ENCODE measurements around the gene PLXNA4. TPM values are rescaled to one million over a fixed set of nuclear protein-coding genes. Genes with fewer than 3 reads are reported as not detected.

PLXNA4 gene
- total RNA-seq, 1 donor from 2014 or later: 3.3 TPM

- Histone ChIP-seq H3K27me3 (ENCODE audit: insufficient read depth, low read length) (no peaks in the 10 kb centered on the region), H3K9me3 (ENCODE audit: insufficient read depth, low read depth, low read length) (peaks cover 5% of the 10 kb centered on the region), H4K20me1 (ENCODE audit: insufficient read depth, low read length) (no peaks in the 10 kb centered on the region), H3K4me3 (ENCODE audit: insufficient read depth, low read depth, low read length) (no peak overlapping the region), H3K9ac (ENCODE audit: low read length) (no peak overlapping the region), H3K4me2 (ENCODE audit: low read length) (no peak overlapping the region), H3K4me1 (ENCODE audit: insufficient read depth, low read length) (no peaks in the 10 kb centered on the region), H3K27ac (ENCODE audit: low read depth, low read length) (no peak overlapping the region), H2AFZ (ENCODE audit: low read depth, low read length) (no peak overlapping the region), H3K79me2 (ENCODE audit: insufficient read depth, low read length) (no peaks in the 10 kb centered on the region), H3K36me3 (ENCODE audit: insufficient read depth, low read length) (no peaks in the 10 kb centered on the region)
- peaks cover 7% of the 10 kb centered on the region for H3K36me3 Mint-ChIP-seq (ENCODE audit: low read depth, unreplicated experiment)
- TF ChIP-seq, protein P1, sequence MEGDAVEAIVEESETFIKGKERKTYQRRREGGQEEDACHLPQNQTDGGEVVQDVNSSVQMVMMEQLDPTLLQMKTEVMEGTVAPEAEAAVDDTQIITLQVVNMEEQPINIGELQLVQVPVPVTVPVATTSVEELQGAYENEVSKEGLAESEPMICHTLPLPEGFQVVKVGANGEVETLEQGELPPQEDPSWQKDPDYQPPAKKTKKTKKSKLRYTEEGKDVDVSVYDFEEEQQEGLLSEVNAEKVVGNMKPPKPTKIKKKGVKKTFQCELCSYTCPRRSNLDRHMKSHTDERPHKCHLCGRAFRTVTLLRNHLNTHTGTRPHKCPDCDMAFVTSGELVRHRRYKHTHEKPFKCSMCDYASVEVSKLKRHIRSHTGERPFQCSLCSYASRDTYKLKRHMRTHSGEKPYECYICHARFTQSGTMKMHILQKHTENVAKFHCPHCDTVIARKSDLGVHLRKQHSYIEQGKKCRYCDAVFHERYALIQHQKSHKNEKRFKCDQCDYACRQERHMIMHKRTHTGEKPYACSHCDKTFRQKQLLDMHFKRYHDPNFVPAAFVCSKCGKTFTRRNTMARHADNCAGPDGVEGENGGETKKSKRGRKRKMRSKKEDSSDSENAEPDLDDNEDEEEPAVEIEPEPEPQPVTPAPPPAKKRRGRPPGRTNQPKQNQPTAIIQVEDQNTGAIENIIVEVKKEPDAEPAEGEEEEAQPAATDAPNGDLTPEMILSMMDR (IDR thresholded peaks at IDR 0.05; ENCODE audit: insufficient read depth, low read depth, low read length): no peak
- TF ChIP-seq EZH2 (IDR thresholded peaks at IDR 0.05; ENCODE audit: insufficient read depth, low read length): no peak
- H3K27ac Mint-ChIP-seq (ENCODE audit: unreplicated experiment): no peak overlapping the region
- DNase-seq (ENCODE audit: low read depth): no peak
- no peak overlapping the region for H3K4me3 Mint-ChIP-seq (ENCODE audit: unreplicated experiment)
- H3K27me3 Mint-ChIP-seq (ENCODE audit: low read depth, unreplicated experiment): peaks cover 33% of the 10 kb centered on the region
- no peak for FAIRE-seq
- H3K9me3 Mint-ChIP-seq (ENCODE audit: unreplicated experiment): peaks cover 15% of the 10 kb centered on the region
- H3K4me1 Mint-ChIP-seq (ENCODE audit: low read depth, unreplicated experiment): no peaks in the 10 kb centered on the region
Measured at GRCh38 chr7:132190683-132191082, 385.6 kb downstream of the PLXNA4 start.

DNA sequence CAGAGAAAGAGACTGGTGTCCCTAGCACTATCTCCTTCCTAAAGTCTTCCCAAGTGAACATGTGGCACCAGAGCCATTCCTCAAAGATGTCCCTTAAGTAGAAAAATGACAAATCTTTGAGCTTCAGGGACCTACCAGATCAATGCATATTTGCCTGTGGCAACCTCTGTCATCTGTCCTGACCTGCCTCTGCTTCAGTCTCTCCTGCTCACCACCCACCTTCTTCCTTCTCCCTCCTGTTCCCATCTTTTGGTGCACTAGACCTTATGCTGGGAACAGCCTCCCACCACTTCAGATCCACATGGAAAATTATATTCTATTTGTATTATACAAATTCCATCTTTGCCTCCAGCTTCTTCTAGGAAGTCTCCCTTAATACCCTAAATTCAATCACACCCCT, 386.4 kb downstream of the PLXNA4 start:
- no peak for FAIRE-seq
- peaks cover 5% of the 10 kb centered on the region for H3K9me3 ChIP-seq (ENCODE audit: insufficient read depth, low read depth, low read length)
- H3K36me3 Mint-ChIP-seq (ENCODE audit: low read depth, unreplicated experiment): peaks cover 8% of the 10 kb centered on the region

More for the DNA sequence above, 386.4 kb downstream of the PLXNA4 start:
- H3K4me1 ChIP-seq (ENCODE audit: insufficient read depth, low read length): no peaks in the 10 kb centered on the region
- Mint-ChIP-seq H3K9me3 (ENCODE audit: unreplicated experiment) (peaks cover 15% of the 10 kb centered on the region), H3K27me3 (ENCODE audit: low read depth, unreplicated experiment) (peaks cover 35% of the 10 kb centered on the region), H3K4me3 (ENCODE audit: unreplicated experiment) (no peak overlapping the region), H3K27ac (ENCODE audit: unreplicated experiment) (no peak overlapping the region), H3K4me1 (ENCODE audit: low read depth, unreplicated experiment) (no peaks in the 10 kb centered on the region)
- TF ChIP-seq EZH2 (IDR thresholded peaks at IDR 0.05; ENCODE audit: insufficient read depth, low read length): no peak
- TF ChIP-seq, protein P1 (IDR thresholded peaks at IDR 0.05; ENCODE audit: insufficient read depth, low read depth, low read length): no peak
- H3K27ac ChIP-seq (ENCODE audit: low read depth, low read length): no peak overlapping the region
- H2AFZ ChIP-seq (ENCODE audit: low read depth, low read length): no peak overlapping the region
- no peaks in the 10 kb centered on the region for H4K20me1 ChIP-seq (ENCODE audit: insufficient read depth, low read length)
- no peak for DNase-seq (ENCODE audit: low read depth)
- H3K36me3 ChIP-seq (ENCODE audit: insufficient read depth, low read length): no peaks in the 10 kb centered on the region
- H3K4me2 ChIP-seq (ENCODE audit: low read length): no peak overlapping the region
- no peaks in the 10 kb centered on the region for H3K79me2 ChIP-seq (ENCODE audit: insufficient read depth, low read length)
- no peaks in the 10 kb centered on the region for H3K27me3 ChIP-seq (ENCODE audit: insufficient read depth, low read length)
- no peak overlapping the region for H3K9ac ChIP-seq (ENCODE audit: low read length)
- H3K4me3 ChIP-seq (ENCODE audit: insufficient read depth, low read depth, low read length): no peak overlapping the region

Data from astrocyte (in vitro differentiated cells and primary cell).